GM18861 (cell line): ENCODE results near the gene C15orf61.

Experiments used
- ATAC-seq: cut with Tn5 transposase; IDR thresholded peaks from one replicate; pipeline ENCODE4 v1.9.1; 2021; ENCODE audit not compliant: unreplicated experiment

C15orf61 gene

GRCh38 chr15:67548862-67549651, 28.1 kb downstream of the C15orf61 start:
- ATAC-seq, result no peak

- no peak for ATAC-seq
These were observed 28.8 kb downstream of the C15orf61 start for GRCh38 chr15:67549736-67550135.

GRCh38 chr15:67550522-67550921, 29.6 kb downstream of the C15orf61 start:
- ATAC-seq, result no peak

DNA sequence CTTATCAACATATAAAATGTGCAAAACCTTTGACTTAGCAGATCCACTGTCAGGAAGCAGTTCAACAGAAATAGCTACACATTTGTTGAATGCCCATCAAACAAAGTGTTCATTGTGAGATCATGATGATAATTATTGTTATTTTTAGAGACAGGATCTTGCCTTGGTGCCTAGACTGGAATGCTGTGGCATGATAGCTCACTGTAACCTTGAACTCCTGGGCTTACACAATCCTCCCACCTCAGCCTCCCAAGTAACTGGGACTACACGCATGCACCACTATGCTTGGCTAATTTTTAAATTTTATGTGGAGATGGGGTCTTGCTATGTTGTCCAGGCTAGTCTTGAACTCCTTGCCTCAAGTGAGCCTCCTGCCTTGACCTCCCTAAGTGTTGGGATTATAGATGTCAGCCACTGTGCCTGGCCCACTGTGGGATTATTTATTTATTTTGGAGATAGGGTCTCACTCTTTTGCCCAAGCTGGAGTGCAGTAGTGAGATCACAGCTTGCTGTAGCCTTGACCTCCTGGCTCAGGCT, 30.3 kb downstream of the C15orf61 start:
- ATAC-seq, result no peak

DNA sequence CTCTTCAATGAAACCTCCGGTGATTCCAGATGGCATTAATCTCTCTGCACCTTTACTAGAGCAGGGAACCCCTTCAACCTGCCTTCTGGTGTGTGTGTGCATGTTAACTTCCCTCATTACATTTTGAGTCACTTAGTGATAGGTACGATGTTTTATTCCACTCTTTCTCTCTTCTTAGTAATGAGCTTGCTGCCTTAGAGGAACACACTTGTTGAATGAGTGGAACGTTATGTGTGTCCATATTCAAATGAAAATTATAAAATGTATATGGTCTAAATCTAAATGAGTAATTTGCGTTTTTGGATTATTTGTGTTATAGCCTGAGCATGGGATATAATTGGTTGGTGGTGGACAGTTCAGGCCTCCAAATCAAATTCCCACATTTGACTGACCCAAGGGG, 33.6 kb downstream of the C15orf61 start:
- no peak for ATAC-seq

GRCh38 chr15:67556976-67557570, 36.1 kb downstream of the C15orf61 start:
- ATAC-seq, result no peak

DNA sequence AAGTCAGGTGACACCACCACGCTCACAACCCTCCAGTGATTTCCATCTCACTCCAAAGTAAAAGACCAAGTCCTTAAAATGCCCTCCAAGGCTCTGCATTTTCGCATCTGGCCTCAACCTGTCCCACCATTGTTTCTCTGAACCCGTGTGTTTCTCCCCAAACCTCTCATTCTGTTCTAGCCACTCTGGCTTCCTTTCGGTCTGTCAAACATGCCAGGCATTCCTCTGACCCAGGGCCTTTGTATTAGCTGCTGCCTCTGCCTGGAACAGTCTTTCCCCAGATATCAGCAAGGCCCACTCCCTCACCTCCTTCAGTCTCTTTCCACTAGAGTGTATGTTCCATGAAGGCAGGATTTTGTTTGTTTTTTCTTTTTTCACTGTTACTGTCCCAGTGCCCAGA, 37.6 kb downstream of the C15orf61 start:
- ATAC-seq, result no peak

GRCh38 chr15:67559158-67559557, 38.2 kb downstream of the C15orf61 start:
- ATAC-seq, result no peak

DNA sequence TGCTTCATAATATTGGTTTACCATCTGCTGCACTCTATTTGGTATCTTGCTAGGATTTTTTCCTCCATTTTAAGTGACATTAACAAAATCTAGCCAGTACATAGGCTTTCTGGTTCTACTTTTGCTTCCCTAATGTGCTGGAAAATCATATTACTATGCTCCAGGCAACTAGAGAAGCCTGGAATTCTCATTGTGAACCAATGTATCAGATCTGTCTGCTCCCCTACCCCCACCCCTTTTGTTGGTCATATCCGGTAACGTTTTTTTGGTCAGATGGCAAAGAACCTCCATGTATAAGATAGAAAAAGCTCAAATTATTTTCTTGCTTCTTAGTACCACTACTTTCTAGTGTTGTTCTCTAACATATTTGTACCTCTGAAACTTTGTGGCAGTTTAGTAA, 38.6 kb downstream of the C15orf61 start:
- no peak for ATAC-seq

- ATAC-seq, result no peak
These were observed 39.4 kb downstream of the C15orf61 start for GRCh38 chr15:67560320-67560719.

GRCh38 chr15:67563092-67563491, 42.2 kb downstream of the C15orf61 start:
- ATAC-seq, result no peak

- ATAC-seq, result peak; percentile 91
These were observed 43.4 kb downstream of the C15orf61 start for GRCh38 chr15:67564021-67564967.

DNA sequence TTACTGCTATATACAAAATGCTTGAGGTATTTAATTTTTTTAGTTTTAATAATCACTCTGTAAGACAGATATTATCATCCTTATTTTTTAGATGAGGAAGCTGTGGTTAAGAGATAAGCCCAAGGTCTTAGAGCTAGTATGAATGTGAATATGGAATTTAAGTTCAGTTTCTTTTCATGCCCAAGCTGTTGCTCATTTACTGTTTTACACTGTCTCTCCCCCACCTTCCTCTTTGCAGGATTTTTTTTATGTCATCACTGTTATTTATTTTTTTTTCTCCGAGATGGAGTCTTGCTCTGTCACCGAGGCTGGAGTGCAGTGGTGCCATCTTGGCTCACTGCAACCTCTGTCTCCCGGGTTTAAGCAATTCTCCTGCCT, 44.0 kb downstream of the C15orf61 start:
- peak; percentile 9 for ATAC-seq

- ATAC-seq, result no peak
These were observed 48.7 kb downstream of the C15orf61 start for GRCh38 chr15:67569668-67570067.

DNA sequence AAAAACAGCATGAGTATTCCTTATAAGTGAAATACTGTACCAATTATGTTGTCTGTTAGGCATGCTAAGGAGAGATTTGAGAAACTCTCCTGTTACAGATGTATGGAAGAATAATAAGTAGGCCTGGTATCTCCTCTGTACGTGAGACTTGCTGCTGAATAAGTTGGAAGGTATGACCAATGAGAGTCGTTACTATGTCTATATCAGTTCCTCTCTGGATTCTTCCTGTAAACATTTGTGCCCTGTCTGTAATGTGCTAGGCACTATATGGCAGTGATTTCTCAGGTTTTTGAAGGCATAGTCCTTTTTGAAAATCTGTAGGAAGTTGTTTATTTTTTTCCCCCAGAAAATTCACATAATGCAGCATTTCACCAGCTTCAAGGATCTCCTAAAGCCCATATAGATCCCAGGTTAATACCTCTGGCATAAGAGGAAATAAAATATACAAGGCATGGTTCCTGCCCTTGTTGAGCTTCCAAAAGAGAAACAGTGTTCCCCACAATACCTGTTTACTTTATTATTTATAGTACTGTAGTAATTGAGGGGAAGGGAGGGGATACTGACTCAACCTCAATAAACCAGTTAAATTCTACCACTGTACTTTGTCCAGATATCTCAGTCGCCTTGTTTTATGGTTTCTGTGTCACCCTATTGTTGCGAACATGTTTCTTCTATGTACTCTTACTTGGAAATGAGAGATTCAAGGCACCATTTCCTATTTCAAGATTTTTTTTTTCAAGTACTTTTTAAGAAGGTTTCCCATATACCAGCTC, 50.1 kb downstream of the C15orf61 start:
- ATAC-seq, result no peak

- ATAC-seq, result no peak
These were observed 50.9 kb downstream of the C15orf61 start for GRCh38 chr15:67571648-67572415.

DNA sequence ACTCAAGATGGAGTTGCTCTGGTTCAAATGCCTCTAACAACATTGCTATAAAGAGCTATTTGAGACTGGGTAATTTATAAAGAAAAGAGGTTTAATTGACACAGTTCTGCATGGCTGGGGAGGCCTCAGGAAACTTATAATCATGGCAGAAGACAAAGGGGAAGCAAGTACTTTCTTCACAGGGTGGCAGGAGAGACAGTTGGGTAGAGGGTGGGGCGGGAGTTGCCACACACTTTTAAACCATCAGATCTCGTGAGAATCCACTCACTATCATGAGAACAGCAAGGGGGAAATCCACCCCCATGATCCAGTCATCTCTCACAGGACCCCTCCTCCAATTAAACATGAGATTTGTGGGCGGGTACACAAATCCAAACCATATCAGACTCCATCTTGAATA, 52.3 kb downstream of the C15orf61 start:
- no peak for ATAC-seq

GRCh38 chr15:67575039-67575502, 54.1 kb downstream of the C15orf61 start:
- ATAC-seq, result no peak

DNA sequence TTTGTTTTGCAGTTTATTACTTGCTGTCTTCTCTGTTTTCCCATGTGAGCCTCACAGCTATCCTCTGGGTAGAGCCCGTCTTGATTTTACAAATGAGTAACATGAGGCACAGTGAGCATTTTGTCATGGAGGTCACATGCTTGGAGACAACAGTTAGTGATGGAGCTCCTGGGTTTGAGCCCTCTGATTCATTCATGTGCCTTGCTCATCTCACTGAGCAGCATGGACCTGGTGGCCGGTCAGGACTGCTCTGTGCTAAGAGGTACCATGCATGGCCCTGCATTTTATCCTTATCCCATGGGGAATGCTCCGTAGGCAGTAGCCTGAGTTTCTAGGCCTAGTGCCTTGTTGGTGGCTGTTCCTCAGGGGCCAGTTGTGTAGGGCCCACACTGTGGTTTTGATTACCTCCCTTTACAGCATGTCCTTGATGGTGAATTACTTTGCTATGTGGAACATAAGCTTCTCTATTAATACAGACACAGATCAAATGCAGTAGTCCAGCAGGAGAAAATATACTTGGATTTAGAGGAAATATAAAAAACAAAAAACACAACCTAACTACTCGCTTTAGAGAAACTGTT, 57.2 kb downstream of the C15orf61 start:
- no peak for ATAC-seq
